Activated CD4-positive, alpha-beta T cell treated with anti-CD3 and anti-CD28 coated beads for 48 hours (primary cell): ENCODE data around the gene SRGAP2B.
A peak's percentile ranks its signal among the peaks of the same experiment; 100 is the strongest.
"Not testable (repeated sequence)": the region's sequence is repeated elsewhere in the genome, so short reads cannot be mapped to it uniquely, and the experiment has no call there.

Experiments used
- DNase-seq: peaks from one replicate; pipeline ENCODE4 v3.0.0-alpha.2; 2020

Gene SRGAP2B

DNA sequence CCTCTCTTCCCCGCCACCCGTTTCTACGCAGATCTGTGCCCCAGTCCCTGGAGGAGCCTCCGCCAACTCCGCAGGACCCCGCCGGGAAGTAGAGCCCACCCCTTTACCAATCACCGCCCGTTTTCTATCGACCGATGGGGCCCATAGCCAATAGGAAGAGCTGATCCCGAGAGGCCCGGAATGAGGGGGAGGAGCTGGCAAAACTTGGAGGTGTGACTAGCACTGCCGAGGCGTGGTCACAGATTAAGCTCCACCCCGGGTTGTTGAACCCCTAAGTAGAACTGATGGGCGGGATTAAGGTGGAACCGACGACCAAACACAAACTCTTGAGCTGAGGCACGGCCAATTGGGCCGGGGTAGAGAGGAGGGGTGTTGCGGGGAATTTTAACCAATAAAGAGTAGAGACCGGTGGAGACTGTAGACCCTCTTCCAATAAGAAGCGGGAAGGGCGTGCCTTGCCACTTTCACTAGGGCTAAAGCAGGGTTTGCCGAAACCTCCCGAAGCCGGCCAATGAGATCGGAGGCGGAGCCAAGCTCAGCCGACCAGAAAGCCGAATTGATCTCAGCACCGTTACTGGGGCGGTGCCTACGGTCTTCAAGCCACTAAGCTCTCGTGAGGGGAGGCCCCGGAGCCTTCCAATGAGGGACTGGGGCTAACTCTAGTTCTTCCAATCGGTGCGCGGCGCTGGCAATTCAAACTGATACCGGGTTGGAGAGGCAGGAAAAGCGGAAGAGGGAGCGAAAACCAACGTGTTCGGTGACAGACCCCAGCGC, at the start of gene SRGAP2B, which contains the start of gene FAM72D:
TSS of gene SRGAP2B (minus strand) at position 45 of the 774 bp plus-strand sequence. CDS start 2,427 bp downstream, outside the sequence.
TSS of gene FAM72D (plus strand) at position 691 of the 774 bp plus-strand sequence. CDS start 874 bp downstream, outside the sequence.
- DNase-seq, result not testable (repeated sequence)

- DNase-seq, result not testable (repeated sequence)
Observed at GRCh38 chr1:145144264-145144913, 49.3 kb upstream of the SRGAP2B start.

DNA sequence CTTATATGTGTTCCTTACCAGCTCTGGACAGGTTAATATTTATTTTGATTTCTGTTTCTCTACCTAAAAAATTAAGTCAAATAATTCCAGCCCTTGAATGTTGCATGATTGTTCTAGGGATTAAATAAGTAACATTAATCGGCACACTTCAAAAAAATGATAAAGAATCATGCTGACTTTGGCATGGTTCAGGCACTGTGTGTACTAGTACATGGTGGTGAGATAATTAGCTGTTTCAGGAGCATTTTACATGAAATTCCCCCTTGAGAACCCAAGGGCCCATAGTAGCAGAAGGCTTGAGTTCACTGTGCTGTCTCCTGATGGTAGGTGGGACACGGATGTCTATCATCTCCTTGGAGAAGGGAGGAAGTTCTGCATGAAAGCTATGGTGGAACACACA, 45.4 kb upstream of the SRGAP2B start:
- not testable (repeated sequence) for DNase-seq

- not testable (repeated sequence) for DNase-seq
Observed at GRCh38 chr1:145134476-145134875, 39.3 kb upstream of the SRGAP2B start.

DNA sequence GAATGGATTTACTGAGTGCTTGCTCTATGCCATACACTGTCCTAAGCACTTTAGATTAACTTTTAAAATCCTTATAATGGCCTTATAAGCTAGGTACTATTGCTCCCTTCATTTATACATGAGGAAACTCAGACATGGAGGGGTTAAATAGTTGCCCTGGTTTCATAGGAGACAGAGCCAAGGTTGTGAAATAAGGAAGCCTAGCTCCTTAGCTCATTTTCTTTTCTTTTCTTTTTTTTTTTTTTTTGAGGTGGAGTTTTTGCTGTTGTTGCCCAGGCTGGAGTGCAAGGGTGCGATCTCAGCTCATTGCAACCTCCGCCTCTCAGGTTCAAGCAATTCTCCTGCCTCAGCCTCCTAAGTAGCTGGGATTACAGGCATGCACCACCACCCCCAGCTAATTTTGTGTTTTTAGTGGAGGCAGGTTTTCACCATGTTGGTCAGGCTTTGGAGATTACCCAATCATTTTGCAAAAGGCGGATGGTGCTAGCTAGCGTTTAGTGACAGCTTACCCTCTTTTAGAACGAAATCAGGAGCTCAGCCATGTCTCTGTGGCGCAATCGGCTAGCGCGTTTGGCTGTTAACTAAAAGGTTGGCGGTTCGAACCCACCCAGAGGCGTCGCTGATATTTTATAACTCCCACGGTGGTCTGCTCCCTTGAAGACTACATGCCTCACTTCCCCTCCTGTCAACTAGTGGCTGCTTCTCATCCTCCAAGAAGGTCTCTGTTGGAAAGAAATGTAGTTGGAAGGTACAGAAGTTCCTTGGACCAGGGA, 33.8 kb upstream of the SRGAP2B start:
- DNase-seq, result peak; percentile 2

- not testable (repeated sequence) for DNase-seq
Observed at GRCh38 chr1:145127144-145127543, 32.0 kb upstream of the SRGAP2B start.

DNA sequence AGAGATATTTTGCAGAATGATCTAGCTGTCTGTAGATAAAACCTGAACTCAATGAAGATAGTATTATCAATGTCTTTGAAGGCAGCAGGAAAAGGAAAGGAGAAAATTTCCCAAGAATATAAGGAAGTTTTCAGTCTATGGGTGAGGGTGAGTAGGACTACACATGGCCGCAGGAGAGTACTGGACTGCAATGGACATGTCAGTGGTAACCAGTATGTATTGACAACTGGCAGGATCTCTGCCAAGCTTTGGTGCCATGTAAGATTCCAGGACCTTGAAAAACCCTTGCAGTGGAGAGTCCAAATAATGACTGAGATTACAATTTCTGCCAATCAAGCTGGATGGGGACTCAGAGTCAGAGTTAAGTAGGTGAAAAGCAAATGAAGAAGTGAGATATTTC, 30.0 kb upstream of the SRGAP2B start:
- DNase-seq, result not testable (repeated sequence)

DNA sequence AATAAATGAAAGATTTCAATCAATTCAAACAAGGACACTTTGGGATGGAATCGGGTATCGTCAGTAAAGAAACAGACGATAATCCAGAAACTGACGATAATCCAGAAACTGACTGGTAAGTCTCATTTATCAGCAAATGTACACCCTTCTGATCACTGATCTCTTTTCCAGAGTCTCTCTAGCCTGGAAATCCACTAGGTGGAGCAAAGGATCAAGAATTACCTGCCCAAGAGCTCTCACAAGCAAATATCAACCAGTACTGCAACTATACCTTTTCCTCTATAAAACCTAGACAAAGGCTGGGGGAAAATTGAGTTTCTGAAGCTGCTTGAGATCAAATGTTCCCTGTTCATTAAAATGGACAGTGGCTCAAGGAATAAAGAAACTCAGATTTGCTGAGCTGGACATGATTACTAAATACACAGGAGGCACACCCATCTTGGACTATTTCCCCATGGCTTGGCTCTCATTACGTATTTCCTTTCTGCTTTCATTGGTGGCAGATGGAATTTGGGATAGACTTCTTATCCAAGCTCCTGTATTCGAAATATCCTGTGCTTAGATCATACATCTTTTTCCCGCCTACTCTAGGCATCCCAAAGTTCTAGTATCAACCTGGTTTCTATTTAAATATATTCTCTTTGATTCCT, 29.0 kb upstream of the SRGAP2B start:
- not testable (repeated sequence) for DNase-seq

DNA sequence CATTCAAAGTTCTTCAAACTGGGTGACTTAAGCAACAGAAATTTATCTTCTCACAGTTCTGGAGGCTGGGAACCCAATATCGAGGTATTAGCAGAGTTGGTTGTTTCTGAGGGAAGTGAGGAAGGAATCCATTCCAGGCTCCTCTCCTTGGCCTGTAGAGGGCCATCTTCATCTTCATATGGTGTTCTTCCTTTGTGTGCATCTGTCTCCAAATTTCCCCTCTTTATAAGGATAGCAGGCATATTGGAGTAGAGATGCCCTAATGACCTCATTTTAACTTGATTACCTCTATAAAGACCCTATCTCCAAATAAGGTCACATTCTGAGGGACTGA, 27.9 kb upstream of the SRGAP2B start:
- DNase-seq, result not testable (repeated sequence)

GRCh38 chr1:145122344-145123061, 27.4 kb upstream of the SRGAP2B start:
- not testable (repeated sequence) for DNase-seq

DNA sequence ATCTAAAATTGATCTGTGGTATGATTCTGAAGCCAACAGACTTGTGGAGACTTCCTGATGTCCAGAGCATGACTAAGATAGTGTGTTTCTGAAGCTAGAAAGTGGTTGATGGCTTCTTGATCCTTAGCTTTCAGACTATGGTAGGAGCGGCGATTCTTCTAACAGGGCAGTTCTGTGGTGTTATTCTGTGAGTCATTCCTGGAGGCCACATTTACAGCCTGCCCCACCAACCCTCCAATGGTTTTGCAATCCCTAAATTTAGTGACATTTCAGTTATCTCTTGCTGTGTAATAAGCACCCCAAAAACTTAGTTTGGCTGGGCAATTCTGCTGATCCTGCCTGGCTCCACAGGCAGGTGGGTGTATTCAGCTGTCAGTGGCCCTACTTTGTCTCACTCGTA, 24.7 kb upstream of the SRGAP2B start:
- not testable (repeated sequence) for DNase-seq

GRCh38 chr1:145115587-145116493, 20.7 kb upstream of the SRGAP2B start:
- not testable (repeated sequence) for DNase-seq

GRCh38 chr1:145114560-145115057, 19.5 kb upstream of the SRGAP2B start:
- DNase-seq, result not testable (repeated sequence)

- not testable (repeated sequence) for DNase-seq
Observed at GRCh38 chr1:145112703-145113102, 17.6 kb upstream of the SRGAP2B start.

- DNase-seq, result not testable (repeated sequence)
Observed at GRCh38 chr1:145111674-145112073, 16.5 kb upstream of the SRGAP2B start.

GRCh38 chr1:145103294-145103693, 8.2 kb upstream of the SRGAP2B start:
- DNase-seq, result not testable (repeated sequence)

- not testable (repeated sequence) for DNase-seq
Observed at GRCh38 chr1:145101725-145102124, 6.6 kb upstream of the SRGAP2B start.

DNA sequence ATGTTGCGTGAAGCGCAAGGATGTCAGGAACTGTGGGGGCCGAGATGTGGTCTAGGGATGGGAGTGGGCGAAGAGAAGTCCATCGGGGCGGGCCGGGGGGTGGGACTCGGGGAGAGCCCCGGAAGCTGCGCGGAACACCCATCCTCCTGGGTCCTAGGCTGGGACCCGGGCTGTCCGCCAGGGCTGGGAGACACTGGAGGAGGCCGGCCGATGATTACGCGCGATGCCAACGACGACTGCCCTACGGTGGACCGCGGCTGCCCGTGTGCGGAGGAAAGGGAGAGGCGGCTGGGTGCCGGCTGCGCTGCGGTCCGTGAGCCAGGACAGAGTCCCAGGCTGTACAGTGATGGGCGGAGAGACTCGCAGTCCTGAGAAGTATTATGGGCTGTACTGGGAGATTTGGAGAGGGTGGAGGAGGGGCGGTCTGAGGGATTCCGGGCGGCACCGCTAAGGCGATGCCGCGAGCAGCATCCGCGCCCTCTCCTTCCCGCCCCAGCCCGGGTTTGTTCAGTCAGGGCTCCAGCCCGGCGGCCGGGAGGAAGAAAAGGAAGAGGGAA, 395 bp downstream of the SRGAP2B start:
- peak; percentile 4 for DNase-seq

GRCh38 chr1:145093517-145094149, 1.5 kb downstream of the SRGAP2B start:
- DNase-seq, result peak; percentile 7
